PFSK-1 (cell line): Measurements from ENCODE around the gene LZTR1.

Experiments used
- FOXP2 ChIP-seq: optimal IDR thresholded peaks from 2 replicates; pipeline ENCODE3; 2011; ENCODE audit warnings: borderline replicate concordance, control low read depth, inconsistent platforms; ENCODE audit not compliant: insufficient read depth; ENCODE audit errors: extremely low read length, extremely low read depth
- POLR2AphosphoS5 ChIP-seq: IDR thresholded peaks from 2 replicates; pipeline ENCODE4 v1.6.1; 2012; ENCODE audit warnings: low read depth, mild to moderate bottlenecking, control low read depth, low read length, moderate library complexity
- REST ChIP-seq, 2 experiments: IDR thresholded peaks; 2 replicates each; pipeline versions ENCODE4 v1.6.1 to v1.8.0; 2011 to 2012; ENCODE audit warnings: low read depth in 2 of 2, low read length in 2 of 2, control low read depth in 1 of 2, inconsistent platforms in 1 of 2, mild to moderate bottlenecking in 1 of 2, moderate library complexity in 1 of 2; ENCODE audit not compliant: insufficient read depth in 1 of 2
- SIN3A ChIP-seq: IDR thresholded peaks from 2 replicates; pipeline ENCODE4 v1.6.1; 2012; ENCODE audit warnings: mild to moderate bottlenecking, low read length, moderate library complexity, borderline replicate concordance; ENCODE audit not compliant: insufficient read depth
- TAF1 ChIP-seq: IDR thresholded peaks from 2 replicates; pipeline ENCODE4 v1.6.1; 2012; ENCODE audit warnings: low read length, control low read depth, borderline replicate concordance; ENCODE audit not compliant: insufficient read depth

LZTR1 gene

DNA sequence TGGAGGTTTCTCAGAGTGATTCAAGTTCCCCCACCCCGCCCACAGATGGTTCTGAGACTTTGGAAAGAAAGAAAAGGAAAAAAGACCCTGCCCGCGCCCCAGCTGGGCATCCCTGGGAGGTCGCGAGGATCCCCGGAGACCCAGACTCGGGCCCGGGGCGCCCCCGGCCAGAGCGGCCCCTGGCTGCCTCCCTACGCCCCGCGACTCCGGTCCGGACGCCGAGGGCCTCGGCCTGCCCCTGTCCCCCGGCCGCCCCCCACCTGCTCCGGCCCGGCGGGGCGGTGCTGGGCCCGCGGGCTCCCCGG is 17.3 kb upstream of the LZTR1 start:
- TF ChIP-seq REST (IDR thresholded peaks at IDR 0.05; ENCODE audit: insufficient read depth in 1 of 2, low read depth in 2 of 2, low read length in 2 of 2): no peak
- no peak for TF ChIP-seq TAF1
- TF ChIP-seq SIN3A: no peak
- no peak for TF ChIP-seq POLR2AphosphoS5
- TF ChIP-seq FOXP2: no peak

DNA sequence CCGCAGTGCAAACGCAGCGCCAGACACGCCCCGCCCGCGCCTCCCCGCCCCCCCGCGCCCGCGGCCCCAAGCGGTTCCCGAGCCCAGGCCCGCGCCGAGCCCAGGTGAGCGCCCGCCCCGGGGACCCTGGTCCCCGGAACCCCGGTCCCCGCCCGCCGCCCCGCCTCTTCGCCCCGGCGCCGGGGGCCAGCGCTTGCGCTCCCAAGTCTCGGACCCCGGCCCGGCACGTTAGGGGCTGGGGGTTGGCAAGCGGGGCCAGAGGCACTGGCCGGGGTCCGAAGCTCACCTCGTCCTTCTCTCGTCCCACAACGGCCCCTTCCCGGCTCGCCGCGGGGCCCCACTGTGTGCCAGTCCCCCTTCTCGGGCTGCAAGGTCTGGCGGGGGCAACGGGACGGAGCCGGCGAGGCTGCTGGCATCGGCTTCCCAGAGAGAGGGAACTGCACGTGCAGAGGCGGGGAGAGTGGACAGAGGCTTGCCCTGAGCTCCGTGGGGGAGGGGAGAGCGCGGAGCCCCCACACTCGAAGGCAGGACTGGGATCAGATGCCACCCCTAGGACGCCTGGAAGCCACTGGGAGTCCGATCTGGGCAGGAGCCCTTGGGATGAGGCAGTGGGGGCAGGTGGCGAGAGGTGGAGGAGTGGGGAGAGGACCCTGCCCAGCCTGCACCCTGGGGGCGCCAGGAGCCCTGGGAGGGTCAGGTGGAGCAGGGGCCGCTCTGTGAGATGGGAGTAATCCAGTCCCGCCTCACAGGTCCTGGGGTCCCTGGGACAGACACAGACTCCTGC is 16.8 kb upstream of the LZTR1 start:
- TF ChIP-seq SIN3A: no peak
- TF ChIP-seq TAF1: no peak
- TF ChIP-seq POLR2AphosphoS5: no peak
- TF ChIP-seq REST (IDR thresholded peaks at IDR 0.05; ENCODE audit: insufficient read depth in 1 of 2, low read depth in 2 of 2, low read length in 2 of 2): no peak
- TF ChIP-seq FOXP2: no peak

DNA sequence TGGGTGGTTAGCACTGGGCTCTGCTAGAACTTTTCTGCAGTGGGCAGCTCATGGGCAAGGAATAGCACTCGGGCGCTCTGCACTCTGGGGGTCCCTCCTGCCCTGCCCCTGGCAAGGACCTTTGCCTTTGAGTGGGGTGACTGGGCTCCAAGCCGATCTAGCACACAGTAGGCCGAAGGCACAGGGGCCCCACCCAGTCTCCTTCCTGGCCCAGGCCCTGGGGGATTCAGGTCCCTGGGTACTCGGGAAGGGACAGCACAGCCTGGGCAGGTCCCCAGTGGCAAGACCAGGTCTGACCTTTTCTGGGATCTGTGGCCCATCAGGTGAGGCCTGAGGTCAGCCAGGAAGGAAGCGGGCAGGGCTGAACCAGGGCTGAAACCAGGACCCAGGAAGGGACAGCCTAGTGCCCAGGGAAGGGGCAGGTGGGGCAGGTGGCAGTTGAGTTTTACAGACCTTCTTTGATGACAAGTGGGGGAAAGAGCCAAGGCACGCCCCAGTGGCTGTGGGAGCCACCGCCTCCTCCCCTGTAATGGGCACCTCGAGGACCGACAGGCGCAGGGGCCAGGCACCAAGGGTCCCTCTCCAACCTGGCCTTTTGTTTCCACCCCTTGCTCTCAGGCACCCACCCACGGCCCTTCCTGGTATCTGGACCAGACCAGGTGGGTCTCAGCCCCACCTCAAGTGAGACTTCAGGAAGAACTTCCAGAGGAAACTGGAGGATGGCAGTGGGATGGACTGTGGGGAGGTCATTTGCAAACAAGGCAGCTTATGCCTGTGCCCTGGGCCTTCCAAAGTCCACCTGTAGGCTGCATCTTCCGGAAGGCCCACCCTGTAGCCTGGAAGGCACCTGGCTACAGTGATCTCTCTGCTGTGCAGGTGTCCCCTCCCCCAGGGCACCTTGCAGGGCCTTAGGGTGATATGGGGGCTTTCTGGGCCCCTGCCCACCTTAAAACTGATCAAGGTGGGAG is 15.9 kb upstream of the LZTR1 start:
- no peak for TF ChIP-seq SIN3A
- no peak for TF ChIP-seq REST (IDR thresholded peaks at IDR 0.05; ENCODE audit: insufficient read depth in 1 of 2, low read depth in 2 of 2, low read length in 2 of 2)
- TF ChIP-seq FOXP2: no peak
- TF ChIP-seq TAF1: no peak
- no peak for TF ChIP-seq POLR2AphosphoS5

GRCh38 chr22:20966883-20967696 is 15.0 kb upstream of the LZTR1 start, which contains the start of gene AIFM3:
AIFM3 (plus strand) TSS chr22:20967255; CDS start chr22:20967945, 690 bp downstream.
- no peak for TF ChIP-seq TAF1
- no peak for TF ChIP-seq FOXP2
- no peak for TF ChIP-seq REST (IDR thresholded peaks at IDR 0.05; ENCODE audit: insufficient read depth in 1 of 2, low read depth in 2 of 2, low read length in 2 of 2)
- no peak for TF ChIP-seq POLR2AphosphoS5
- TF ChIP-seq SIN3A: no peak
